Measurements from ENCODE around the gene UPB1.

DNA sequence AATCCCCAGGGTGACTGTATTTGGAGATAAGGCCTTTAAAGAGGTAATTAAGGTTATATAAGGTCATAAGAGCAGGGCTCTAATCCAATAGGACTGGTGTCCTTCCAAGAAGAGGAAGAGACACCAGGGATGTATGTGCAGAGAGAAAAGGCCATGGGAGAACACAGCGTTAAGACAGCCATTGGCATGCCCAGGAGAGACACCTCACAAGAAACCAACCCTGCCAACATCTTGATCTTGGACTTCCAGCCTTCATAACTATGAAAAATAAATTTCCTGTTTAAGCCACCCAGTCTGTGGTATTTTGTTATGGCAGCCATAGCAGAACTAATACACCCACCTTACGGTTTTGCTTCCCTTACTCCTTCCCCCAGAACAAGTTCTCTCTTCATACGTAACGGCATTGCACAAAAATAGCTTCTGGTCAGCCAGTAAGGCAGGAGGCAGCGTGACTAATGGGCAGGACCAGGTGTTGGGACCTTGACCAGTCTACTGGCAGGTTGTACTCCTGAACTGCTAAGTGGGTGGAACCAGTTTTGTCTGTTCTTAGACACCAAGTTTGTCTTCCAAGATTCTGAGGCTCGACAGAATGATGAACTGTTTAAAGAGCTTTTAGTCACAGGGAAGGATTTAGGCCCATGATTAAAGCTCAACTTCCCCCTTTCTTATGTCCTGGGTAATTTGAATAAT, 31.9 kb upstream of the UPB1 start:
- TF ChIP-seq POLR2A (IDR thresholded peaks at IDR 0.05; ENCODE audit: low read length): no peak
- TF ChIP-seq GATA1 (IDR thresholded peaks at IDR 0.05; ENCODE audit: low read depth, low read length): no peak
